ENCODE results near the gene PTPRO. TPM values are rescaled to one million over a fixed set of nuclear protein-coding genes. Genes with fewer than 3 reads are reported as not detected.

PTPRO gene
- total and polyA plus RNA-seq, 2 experiments from 2014 or later, result 0.12 TPM; not detected in 1

DNA sequence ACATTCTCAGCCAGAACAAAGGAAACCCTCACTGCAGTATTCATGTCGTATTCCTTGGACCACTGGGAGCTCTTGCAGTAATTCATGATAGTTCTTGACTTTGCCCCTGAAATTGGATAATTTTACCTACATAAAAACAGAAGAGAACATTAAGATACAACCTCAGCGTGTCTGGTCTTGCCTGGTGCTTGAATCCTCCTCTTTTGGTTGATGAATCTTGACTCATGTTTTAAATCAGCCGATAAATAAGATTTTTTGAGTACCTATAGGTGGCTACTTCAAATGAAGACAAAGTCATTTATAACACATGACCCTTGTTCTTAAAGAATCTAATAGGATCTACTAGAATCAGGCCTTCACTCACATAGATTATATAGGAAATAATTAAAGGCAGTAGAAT lies 221.0 kb downstream of the PTPRO start:
- no peaks in the 10 kb centered on the region for H3K27me3 ChIP-seq
- H3K36me3 ChIP-seq, result no peaks in the 10 kb centered on the region
- TF ChIP-seq, protein P1, sequence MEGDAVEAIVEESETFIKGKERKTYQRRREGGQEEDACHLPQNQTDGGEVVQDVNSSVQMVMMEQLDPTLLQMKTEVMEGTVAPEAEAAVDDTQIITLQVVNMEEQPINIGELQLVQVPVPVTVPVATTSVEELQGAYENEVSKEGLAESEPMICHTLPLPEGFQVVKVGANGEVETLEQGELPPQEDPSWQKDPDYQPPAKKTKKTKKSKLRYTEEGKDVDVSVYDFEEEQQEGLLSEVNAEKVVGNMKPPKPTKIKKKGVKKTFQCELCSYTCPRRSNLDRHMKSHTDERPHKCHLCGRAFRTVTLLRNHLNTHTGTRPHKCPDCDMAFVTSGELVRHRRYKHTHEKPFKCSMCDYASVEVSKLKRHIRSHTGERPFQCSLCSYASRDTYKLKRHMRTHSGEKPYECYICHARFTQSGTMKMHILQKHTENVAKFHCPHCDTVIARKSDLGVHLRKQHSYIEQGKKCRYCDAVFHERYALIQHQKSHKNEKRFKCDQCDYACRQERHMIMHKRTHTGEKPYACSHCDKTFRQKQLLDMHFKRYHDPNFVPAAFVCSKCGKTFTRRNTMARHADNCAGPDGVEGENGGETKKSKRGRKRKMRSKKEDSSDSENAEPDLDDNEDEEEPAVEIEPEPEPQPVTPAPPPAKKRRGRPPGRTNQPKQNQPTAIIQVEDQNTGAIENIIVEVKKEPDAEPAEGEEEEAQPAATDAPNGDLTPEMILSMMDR (IDR thresholded peaks at IDR 0.05; ENCODE audit: low read depth, low read length), result no peak
- no peak for DNase-seq (ENCODE audit: low read depth in 1 of 2, low spot score in 1 of 2)
- H3K4me1 ChIP-seq (ENCODE audit: low read depth), result no peaks in the 10 kb centered on the region
- H3K27ac ChIP-seq, result no peak overlapping the region
- H3K9me3 ChIP-seq (ENCODE audit: low read depth), result no peaks in the 10 kb centered on the region
- H3K4me3 ChIP-seq, result no peak overlapping the region

DNA sequence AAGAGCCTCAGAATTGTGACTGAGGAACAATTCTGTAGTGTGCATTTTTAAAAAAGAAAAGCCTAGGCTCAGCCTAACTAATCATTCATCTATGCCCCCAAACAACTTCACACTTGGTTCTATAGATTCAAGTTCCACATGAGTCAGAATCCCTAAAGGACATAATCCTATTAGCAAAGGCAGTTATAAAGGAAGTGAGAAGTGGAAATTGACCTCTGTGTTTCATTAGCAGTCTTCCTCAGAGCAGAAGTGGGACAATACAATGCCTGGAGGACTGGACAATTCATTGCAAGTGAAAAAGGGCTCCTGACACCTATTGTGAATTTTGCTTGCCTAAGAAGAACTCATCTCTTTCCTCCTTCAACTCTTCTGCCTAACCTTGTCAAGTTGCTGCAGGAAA lies 222.3 kb downstream of the PTPRO start:
- Histone ChIP-seq H3K4me1 (ENCODE audit: low read depth) (no peaks in the 10 kb centered on the region), H3K9me3 (ENCODE audit: low read depth) (no peaks in the 10 kb centered on the region), H3K4me3 (no peak overlapping the region), H3K36me3 (no peaks in the 10 kb centered on the region), H3K27ac (no peak overlapping the region), H3K27me3 (no peaks in the 10 kb centered on the region)
- no peak for DNase-seq (ENCODE audit: low read depth in 1 of 2, low spot score in 1 of 2)
- TF ChIP-seq, protein P1 (IDR thresholded peaks at IDR 0.05; ENCODE audit: low read depth, low read length), result no peak

DNA sequence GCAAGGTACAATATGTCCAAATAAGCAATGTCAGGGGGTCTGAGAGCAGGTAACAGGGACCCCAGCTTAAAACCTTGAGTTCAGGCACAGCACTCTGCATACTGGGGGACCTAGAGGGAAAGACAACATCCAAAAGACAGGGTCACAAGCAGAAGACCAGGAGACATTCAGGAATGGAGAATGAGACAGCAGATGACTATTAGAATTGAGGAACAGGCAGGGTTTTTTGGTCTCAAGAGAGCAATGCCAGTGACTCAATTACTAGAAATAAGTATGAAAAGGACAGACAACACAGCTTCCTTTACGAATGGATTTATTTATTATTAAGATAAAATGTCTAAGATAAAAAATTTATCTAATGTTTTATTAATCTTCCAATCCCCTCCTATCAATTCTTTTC lies 223.0 kb downstream of the PTPRO start:
- no peak for DNase-seq (ENCODE audit: low read depth in 1 of 2, low spot score in 1 of 2)
- Histone ChIP-seq H3K36me3 (no peaks in the 10 kb centered on the region), H3K4me1 (ENCODE audit: low read depth) (no peaks in the 10 kb centered on the region), H3K27ac (no peak overlapping the region), H3K9me3 (ENCODE audit: low read depth) (no peaks in the 10 kb centered on the region), H3K4me3 (no peak overlapping the region), H3K27me3 (no peaks in the 10 kb centered on the region)
- TF ChIP-seq, protein P1 (IDR thresholded peaks at IDR 0.05; ENCODE audit: low read depth, low read length), result no peak

DNA sequence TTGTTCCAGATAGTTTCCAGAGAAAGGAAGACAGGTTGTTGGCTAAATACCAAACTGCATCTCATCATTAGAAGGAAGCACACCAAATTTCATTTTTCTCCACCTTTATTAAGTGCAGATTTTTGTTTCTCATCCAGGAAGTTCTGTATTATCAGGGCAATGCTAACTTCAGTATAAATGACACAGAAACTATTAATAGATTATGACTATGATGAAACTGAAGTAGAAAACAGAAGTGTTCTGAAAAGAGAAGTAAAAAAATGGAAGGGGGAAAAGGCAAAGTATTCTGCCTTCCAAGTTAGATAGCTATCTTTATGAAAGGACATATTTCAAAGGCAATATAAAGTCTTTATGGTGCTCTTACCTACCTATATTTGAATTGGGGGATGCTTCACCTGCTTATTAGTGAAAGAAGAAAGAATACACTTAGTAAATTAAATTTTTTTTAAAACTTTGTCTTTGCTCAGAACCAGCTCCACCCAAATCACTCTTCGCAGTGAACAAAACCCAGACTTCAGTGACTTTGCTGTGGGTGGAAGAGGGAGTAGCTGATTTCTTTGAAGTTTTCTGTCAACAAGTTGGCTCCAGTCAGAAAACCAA lies 223.9 kb downstream of the PTPRO start:
- Histone ChIP-seq H3K27me3 (no peaks in the 10 kb centered on the region), H3K4me3 (no peak overlapping the region), H3K9me3 (ENCODE audit: low read depth) (no peaks in the 10 kb centered on the region), H3K36me3 (no peaks in the 10 kb centered on the region), H3K27ac (no peak overlapping the region), H3K4me1 (ENCODE audit: low read depth) (peaks cover 4% of the 10 kb centered on the region)
- TF ChIP-seq, protein P1 (IDR thresholded peaks at IDR 0.05; ENCODE audit: low read depth, low read length), result no peak
- no peak for DNase-seq (ENCODE audit: low read depth in 1 of 2, low spot score in 1 of 2)

DNA sequence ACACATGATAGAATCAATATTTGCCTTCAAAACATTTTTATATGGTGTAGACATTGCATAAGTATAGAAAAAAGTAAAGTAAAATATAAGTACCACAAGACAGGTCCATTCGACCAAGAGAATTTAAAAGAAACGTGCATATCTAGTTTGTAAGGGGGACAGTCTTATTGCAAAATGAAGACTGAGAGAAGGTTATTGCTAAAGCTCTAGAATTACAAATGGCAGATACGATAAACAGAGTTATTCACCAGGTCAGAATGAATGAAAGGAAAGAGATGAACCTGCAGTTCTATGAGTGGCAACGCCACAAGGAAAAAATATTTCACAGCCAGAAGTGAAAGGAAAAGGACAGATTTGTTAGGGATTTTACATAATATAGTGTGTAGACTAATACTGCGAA lies 224.8 kb downstream of the PTPRO start:
- Histone ChIP-seq H3K4me1 (ENCODE audit: low read depth) (peaks cover 5% of the 10 kb centered on the region), H3K27me3 (no peaks in the 10 kb centered on the region), H3K9me3 (ENCODE audit: low read depth) (no peaks in the 10 kb centered on the region), H3K4me3 (no peak overlapping the region), H3K36me3 (no peaks in the 10 kb centered on the region), H3K27ac (no peak overlapping the region)
- DNase-seq (ENCODE audit: low read depth in 1 of 2, low spot score in 1 of 2), result no peak
- TF ChIP-seq, protein P1 (IDR thresholded peaks at IDR 0.05; ENCODE audit: low read depth, low read length), result no peak

All from cardiac muscle cell (in vitro differentiated cells and primary cell).